Measurements from ENCODE around the gene AGRN.
A peak's percentile ranks its signal among the peaks of the same experiment; 100 is the strongest.
"Not testable (repeated sequence)": the region's sequence is repeated elsewhere in the genome, so short reads cannot be mapped to it uniquely, and the experiment has no call there.

The AGRN gene

DNA sequence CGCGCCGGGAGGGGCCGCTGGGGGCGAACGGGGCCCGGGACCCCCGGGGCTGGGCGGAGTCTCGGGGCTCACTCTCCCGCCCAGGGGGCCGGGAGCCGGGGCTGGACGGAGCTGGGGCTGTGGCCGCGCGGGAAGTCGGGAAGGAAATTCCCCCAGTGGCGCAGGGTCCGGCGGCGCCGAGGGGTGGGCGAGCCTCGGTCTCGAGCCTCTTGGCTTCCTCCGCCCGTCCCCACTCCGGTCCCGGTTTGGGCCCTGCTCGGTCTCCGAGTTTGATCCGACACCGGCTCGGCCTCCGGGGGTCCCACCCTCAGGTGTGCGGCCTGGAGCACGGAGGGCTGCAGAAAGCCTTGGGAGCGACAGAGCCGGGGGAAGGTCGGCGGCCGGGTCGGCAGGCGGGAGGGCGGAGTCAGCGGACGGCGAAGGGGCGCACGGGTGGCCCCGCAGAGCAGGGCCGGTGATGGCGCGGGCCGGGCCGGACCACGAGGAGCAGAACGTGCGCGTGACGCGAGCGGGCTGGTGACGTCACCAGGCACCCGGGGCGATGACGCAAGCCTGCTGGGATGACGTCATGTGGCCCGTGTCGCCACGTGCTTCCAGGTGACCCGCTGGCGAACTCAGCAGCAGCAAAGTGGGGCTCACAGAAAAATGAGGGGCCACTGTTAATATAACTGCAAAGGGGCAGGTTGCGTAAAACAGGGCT lies 19.4 kb upstream of the AGRN start:
- peak in 1 of 3 experiments; percentile 66 for DNase-seq (ENCODE audit: low read depth in 2 of 3, low spot score in 2 of 3)

DNA sequence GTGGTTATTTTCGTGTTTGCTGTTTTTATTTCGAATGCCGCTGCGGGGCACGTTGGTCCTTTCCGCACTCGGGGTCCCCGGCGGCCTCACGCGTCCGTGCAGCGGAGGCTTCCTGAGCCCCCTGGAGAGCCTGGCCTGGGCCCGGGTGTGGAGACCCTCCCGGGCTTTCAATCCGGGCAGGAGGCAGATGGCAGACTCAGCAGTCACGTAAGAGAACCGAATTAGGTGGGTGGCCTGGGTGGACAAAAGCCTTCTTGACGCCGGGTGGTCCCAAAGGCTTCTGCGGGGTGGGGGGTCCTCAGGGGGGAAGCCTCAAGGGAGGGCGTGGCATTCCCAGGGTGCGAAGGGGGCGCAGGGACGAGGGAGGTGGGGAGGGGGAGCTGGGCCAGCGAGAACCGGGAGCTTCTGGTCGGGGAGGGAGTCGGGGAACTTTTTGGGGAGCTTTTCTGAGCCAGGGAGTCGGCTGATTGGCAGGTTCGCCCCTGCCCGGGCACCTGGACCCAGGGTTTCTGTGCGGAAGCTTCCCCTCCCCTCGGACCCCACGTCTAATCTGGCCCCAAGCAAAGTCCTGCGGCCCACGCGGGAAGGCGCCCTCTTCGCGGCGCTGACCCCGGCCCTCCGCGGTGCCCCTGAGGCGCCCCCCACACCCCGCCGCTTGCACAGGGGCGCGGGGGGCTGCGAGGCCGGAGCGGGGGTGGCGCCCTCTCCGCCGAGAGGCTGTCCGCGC lies 18.7 kb upstream of the AGRN start:
- no peak for DNase-seq (ENCODE audit: low read depth in 2 of 3, low spot score in 2 of 3)

DNA sequence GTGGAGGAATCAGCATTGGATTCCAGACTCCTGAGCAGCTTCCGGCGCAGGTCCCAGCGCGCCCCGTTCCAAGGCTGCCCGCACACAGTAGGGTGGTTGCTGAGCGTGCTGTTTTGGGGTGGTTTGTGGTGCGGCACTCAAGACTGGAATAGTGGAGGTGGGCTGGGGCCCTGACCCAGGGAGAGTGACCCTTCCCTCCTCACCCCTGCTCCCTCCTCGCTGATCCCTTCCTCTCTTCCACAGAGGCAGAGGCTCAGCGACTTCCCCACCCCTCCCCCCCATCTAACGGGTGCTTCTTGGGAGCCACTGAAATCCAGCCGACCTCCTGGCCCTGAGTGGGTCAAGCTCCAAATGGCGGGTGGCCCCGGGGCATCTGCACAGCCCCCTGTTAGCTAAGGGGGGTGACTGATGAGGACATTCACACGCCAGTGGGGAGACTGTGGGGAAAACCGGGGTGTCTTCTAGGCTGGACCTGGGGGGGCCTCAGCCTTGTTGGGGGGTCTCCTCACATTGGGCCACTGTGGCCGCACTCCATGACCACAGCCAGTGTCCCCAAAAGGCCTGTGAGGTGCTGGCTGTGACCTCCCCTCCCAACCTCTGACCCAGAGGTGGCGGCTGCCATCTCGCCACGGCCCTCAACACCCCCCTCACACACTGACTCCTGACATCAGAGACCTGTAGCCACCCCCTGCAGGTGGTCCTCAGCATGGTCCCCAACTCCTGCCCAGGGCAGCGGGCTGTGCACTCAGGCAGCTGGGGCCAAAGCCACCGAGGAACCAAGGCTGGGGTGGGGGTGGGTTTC lies 16.1 kb upstream of the AGRN start:
- no peak for DNase-seq (ENCODE audit: low read depth in 2 of 3, low spot score in 2 of 3)

DNA sequence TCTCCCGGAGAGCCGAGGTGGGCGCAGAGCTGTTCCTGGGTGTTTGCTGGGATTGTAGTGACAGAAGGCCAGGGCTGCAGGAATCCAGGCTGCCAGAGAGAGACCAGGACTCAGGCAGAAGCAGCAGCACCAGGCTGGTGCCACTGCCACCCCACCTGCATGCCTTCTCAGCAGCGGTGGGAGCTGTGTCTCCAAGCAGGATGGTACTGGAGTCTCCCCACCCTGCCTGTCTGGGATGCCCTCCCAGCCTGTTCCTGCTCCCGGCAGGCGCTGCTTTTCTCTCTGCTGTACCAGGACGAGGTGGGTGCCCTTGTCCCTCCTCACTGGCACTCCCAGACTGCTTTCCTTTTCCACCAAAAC lies 15.5 kb upstream of the AGRN start:
- DNase-seq (ENCODE audit: low read depth in 2 of 3, low spot score in 2 of 3): no peak

- DNase-seq (ENCODE audit: low read depth in 2 of 3, low spot score in 2 of 3): no peak
Observed at GRCh38 chr1:1004780-1005697, 14.9 kb upstream of the AGRN start.

GRCh38 chr1:1005774-1006304 lies 14.1 kb upstream of the AGRN start:
- no peak for DNase-seq (ENCODE audit: low read depth in 2 of 3, low spot score in 2 of 3)

DNA sequence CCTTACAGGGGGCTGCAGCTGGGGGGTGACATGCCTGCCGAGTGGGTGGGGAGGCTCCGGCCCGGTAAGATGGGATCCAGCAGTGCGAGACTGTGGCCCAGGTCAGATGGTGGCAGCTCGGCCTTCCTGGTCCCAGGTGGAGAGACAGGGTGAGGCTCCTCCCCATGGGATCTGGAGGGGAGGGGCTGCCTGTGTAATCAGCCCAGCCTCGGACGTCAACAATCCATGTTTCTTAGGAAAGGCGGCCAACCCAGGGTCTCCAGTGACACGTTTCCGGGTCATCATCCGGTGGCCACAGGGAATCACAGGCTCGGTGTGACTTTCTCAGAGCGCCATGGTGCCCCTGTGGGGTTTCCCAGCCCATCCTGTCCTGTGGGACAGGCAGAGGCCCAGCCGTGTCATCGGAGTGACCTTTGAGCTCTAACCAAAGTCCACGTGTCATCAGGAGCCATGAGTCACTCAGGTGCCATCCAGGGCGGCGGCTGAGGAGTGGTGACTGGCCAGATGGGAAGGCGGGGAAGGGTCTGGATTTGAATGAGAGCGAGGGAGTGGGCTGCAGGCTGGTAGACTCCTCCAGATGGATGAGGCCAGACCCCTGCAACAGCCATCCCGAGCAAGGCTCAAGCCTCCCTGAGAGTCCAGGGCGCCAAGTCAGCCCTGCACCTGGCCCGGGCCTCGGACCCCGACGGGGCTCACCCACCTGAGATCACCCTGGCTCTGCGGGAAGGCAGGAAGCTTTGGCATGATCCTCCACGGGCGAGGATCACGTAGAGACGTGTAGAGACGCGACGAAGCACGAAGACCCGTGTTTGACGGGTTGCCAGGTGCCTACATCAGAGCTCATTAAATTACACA lies 13.4 kb upstream of the AGRN start:
- DNase-seq (ENCODE audit: low read depth in 2 of 3, low spot score in 2 of 3): no peak

- not testable (repeated sequence) for DNase-seq (ENCODE audit: low read depth in 2 of 3, low spot score in 2 of 3)
Observed at GRCh38 chr1:1010131-1010530, 9.8 kb upstream of the AGRN start.

GRCh38 chr1:1011396-1011949 lies 8.4 kb upstream of the AGRN start:
- no peak for DNase-seq (ENCODE audit: low read depth in 2 of 3, low spot score in 2 of 3)

- DNase-seq (ENCODE audit: low read depth in 2 of 3, low spot score in 2 of 3): not testable (repeated sequence)
Observed at GRCh38 chr1:1012736-1013104, 7.2 kb upstream of the AGRN start.

DNA sequence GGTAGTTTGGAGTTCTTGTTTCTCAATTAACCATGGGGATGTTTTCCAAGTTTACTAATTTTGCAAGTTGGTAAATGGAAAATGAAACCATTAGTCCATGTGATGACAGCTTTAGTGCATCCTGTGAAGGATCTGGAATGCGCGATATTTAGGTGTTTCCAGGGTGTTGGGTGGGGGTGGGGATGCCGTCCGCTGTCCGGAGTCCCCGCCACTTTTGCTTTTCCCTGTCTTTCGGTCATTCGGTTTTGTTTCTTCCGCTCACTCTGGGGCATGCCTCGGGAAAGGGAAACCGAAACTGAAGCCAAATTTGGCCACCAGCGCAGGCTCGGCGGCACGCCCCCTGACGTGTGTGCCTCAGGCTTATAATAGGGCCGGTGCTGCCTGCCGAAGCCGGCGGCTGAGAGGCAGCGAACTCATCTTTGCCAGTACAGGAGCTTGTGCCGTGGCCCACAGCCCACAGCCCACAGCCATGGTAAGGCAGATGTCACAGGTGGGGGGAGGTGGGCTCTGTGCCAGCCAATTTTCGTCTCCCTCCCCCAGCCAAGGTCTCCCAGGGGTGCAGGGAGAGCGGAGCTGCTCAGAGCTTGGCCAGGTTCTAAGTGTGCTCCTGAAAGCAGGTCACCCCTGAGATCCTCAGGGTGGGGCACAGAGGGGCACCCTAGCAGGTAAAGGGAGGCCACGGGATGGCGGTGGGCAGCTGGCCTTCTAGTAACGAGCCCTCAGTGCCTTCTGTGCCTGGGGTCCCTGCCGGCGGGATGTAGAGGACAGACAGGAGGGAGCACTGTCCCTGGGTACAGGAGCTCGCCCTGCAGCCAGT lies 6.6 kb upstream of the AGRN start, which contains the start of gene ISG15:
Gene ISG15 (plus strand): TSS at position 393 of the 817 bp plus-strand sequence. CDS start 77 bp downstream, at position 470.
- DNase-seq (ENCODE audit: low read depth in 2 of 3, low spot score in 2 of 3): peak; percentile 63 to 72 (median 66)

DNA sequence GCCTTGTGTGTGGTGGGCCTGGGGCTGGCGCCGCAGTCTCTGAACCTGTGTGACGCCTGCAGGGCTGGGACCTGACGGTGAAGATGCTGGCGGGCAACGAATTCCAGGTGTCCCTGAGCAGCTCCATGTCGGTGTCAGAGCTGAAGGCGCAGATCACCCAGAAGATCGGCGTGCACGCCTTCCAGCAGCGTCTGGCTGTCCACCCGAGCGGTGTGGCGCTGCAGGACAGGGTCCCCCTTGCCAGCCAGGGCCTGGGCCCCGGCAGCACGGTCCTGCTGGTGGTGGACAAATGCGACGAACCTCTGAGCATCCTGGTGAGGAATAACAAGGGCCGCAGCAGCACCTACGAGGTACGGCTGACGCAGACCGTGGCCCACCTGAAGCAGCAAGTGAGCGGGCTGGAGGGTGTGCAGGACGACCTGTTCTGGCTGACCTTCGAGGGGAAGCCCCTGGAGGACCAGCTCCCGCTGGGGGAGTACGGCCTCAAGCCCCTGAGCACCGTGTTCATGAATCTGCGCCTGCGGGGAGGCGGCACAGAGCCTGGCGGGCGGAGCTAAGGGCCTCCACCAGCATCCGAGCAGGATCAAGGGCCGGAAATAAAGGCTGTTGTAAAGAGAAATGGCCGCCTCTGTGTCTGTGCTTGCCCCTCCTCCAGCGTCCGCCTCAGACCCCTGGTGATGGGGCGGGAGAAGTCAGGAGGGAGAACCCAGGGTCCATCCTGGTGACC lies 5.8 kb upstream of the AGRN start:
- DNase-seq (ENCODE audit: low read depth in 2 of 3, low spot score in 2 of 3): no peak

DNA sequence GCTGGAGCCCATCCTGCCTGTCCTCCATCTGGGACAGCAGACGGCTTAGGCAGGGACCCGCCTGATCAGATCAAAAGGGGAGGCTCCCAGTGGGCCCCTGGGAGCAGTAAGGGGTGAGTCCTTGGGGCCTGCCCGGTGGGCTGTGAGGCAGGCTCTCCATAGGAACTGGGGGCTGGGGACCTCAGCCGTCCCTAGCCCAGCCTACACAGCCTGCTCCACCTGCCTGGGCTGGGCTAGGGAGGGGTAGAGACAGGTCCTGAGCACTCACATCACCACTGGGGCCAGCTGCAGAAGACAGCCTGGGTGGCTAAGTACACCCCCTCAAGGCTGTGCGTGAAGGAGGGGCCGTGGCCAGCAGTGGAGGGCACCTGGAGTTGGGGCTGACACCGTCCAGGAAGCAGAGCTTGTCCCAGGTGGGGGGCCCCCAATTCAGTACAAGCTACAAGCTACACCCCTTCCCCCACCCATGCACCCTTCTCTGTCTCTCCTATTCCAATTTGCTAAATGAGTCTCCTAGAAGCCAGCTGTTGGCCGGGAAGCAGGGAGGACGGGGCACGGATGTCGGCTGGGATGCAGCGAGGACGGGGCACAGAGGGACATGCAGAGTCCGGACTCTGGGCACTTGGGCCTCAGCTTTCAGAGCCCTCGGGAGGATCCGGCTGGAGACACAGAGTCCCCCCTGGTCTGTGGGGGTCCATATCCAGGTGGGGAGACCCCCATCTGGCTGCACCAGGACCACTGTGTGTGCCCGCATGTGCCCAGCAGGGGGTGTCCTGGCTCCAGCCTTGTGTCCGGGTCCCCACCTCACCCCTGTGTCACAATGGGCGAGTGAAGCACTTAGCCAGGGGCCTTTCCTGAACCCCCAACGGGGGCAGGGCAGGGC lies 4.9 kb upstream of the AGRN start:
- no peak for DNase-seq (ENCODE audit: low read depth in 2 of 3, low spot score in 2 of 3)

- not testable (repeated sequence) for DNase-seq (ENCODE audit: low read depth in 2 of 3, low spot score in 2 of 3)
Observed at GRCh38 chr1:1017397-1018320, 2.3 kb upstream of the AGRN start.

DNA sequence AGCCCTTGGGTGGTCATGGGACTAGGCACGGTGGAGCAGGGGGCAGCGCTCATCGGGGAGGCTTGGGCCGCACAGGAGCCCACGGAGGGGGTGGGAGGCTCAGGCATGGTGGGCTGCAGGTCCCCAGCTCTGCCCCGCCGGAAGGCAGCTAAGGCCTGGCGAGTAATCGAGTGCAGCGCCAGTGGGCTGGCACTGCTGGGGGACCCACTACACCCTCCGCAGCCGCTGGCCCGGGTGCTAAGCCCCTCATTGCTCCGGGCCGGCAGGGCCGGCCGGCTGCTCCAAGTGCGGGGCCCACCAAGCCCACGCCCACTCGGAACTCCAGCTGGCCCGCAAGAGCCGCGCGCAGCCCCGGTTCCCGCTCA lies 1.6 kb upstream of the AGRN start:
- DNase-seq (ENCODE audit: low read depth in 2 of 3, low spot score in 2 of 3): not testable (repeated sequence)

Measured in activated CD8-positive, alpha-beta memory T cell treated with anti-CD3 and anti-CD28 coated beads for 48 hours (primary cell).